HEK293T (cell line): ENCODE results near the gene NKAIN2.

Experiments used
- CTCF ChIA-PET: fragments of 350-600 bp; formaldehyde crosslinking; extraction: SDS; loops from one replicate; lab custom pipeline; 2021; ENCODE audit warnings: antibody characterized with exemption, inconsistent platforms; lab: Yijun Ruan, JAX
- POLR2A ChIA-PET: fragments of 350-600 bp; formaldehyde crosslinking; extraction: SDS; loops from one replicate; lab custom pipeline; 2020; ENCODE audit warnings: antibody characterized with exemption, inconsistent platforms; lab: Yijun Ruan, JAX
- DNase-seq: peaks from one replicate; pipeline ENCODE4 v3.0.0; 2012; ENCODE audit warnings: mixed read lengths; ENCODE audit errors: extremely low spot score
- ARNT ChIP-seq: fragments of 450-650 bp; IDR thresholded peaks from 2 replicates; pipeline ENCODE4 v1.6.1; 2017; ENCODE audit warnings: mild to moderate bottlenecking
- BHLHE40 ChIP-seq: fragments of 450-650 bp; IDR thresholded peaks from 2 replicates; pipeline ENCODE4 v1.6.1; 2016; ENCODE audit warnings: mild to moderate bottlenecking, moderate library complexity, borderline replicate concordance
- CTBP1 ChIP-seq: fragments of 450-650 bp; IDR thresholded peaks from 2 replicates; pipeline ENCODE4 v1.6.1; 2016; ENCODE audit warnings: borderline replicate concordance
- ELF4 ChIP-seq: fragments of 450-650 bp; IDR thresholded peaks from 2 replicates; pipeline ENCODE4 v1.6.1; 2017; ENCODE audit warnings: antibody characterized with exemption
- FOXA1 ChIP-seq: fragments of 450-650 bp; IDR thresholded peaks from 2 replicates; pipeline ENCODE4 v1.6.1; 2016; ENCODE audit warnings: mild to moderate bottlenecking
- FOXK2 ChIP-seq: fragments of 450-650 bp; IDR thresholded peaks from 2 replicates; pipeline ENCODE4 v1.6.1; 2016; ENCODE audit warnings: mild to moderate bottlenecking
- FOXM1 ChIP-seq: fragments of 450-650 bp; IDR thresholded peaks from 2 replicates; pipeline ENCODE4 v1.6.1; 2017; ENCODE audit warnings: mild to moderate bottlenecking, borderline replicate concordance
- HDGF ChIP-seq: fragments of 450-650 bp; IDR thresholded peaks from 2 replicates; pipeline ENCODE4 v1.6.1; 2017; ENCODE audit warnings: antibody characterized with exemption, borderline replicate concordance
- L3MBTL2 ChIP-seq: fragments of 450-650 bp; conservative IDR thresholded peaks from 2 replicates; pipeline ENCODE4 v1.6.1; 2016; ENCODE audit warnings: mild to moderate bottlenecking
- LEF1 ChIP-seq: fragments of 450-650 bp; IDR thresholded peaks from 2 replicates; pipeline ENCODE4 v1.6.1; 2017; ENCODE audit warnings: mild to moderate bottlenecking, borderline replicate concordance
- NFRKB ChIP-seq: fragments of 450-650 bp; IDR thresholded peaks from 2 replicates; pipeline ENCODE4 v1.6.1; 2016; ENCODE audit warnings: mild to moderate bottlenecking, moderate library complexity
- PKNOX1 ChIP-seq: fragments of 450-650 bp; IDR thresholded peaks from 2 replicates; pipeline ENCODE4 v1.6.1; 2016
- SP1 ChIP-seq: fragments of 450-650 bp; IDR thresholded peaks from 2 replicates; pipeline ENCODE4 v1.6.1; 2017
- SUZ12 ChIP-seq: fragments of 450-650 bp; IDR thresholded peaks from 2 replicates; pipeline ENCODE4 v1.6.1; 2016; ENCODE audit warnings: mild to moderate bottlenecking
- TARDBP ChIP-seq: fragments of 450-650 bp; IDR thresholded peaks from 2 replicates; pipeline ENCODE4 v1.6.1; 2016
- ZNF384 ChIP-seq: fragments of 450-650 bp; IDR thresholded peaks from 2 replicates; pipeline ENCODE4 v1.6.1; 2016

Gene NKAIN2

DNA sequence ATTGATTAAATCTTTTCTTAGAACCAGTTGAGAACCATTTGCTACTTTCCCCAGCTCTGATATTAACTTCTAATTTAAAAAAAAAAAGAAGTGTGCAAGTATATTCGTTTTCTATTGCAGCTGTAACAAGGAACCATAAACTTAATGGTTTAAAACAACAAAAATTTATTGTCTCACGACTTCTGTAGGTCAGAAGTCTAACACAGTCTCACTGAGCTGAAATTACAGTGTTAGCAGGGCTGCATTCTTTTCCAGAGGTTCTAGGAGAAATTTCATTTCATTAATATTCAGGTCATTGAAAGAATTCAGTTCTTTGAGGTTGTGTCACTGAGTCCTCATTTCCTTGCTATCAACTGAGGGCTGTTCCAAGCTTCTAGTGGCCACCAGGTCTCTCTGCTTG is 945.1 kb downstream of the NKAIN2 start:
- TF ChIP-seq BHLHE40 (no peak), FOXK2 (no peak), ELF4 (no peak), LEF1 (no peak), ARNT (no peak), TARDBP (no peak), CTBP1 (no peak), SP1 (no peak), FOXA1 (no peak), PKNOX1 (no peak), ZNF384 (no peak), SUZ12 (no peak), L3MBTL2 (no peak), HDGF (no peak), NFRKB (no peak), FOXM1 (no peak)
- ChIA-PET CTCF (no interaction called here), POLR2A (no interaction called here)
- no peak for DNase-seq

DNA sequence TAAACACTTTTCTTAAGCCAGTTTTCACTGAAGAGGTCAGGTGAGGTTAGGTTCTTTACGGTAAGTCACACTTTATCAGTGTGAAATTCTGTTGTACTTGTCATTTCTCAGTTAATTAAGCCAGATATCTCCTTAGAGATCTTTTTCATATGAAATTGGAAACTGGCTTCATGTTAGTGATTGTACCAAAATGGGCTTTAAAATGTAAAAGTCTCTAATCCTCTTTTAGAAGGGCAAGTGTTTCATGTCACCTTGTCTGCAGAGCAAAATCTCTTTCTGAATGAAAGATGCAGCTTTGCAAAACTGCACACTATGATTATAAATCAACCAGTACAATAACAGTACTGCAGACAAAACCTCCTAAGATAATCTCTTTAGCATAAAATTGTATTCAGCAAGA is 949.3 kb downstream of the NKAIN2 start:
- TF ChIP-seq FOXK2 (no peak), ZNF384 (no peak), FOXA1 (no peak), LEF1 (no peak), ELF4 (no peak), HDGF (no peak), ARNT (no peak), CTBP1 (no peak), PKNOX1 (no peak), TARDBP (no peak), SUZ12 (no peak), NFRKB (no peak), FOXM1 (no peak), SP1 (no peak), BHLHE40 (no peak), L3MBTL2 (no peak)

GRCh38 chr6:124753562-124754105 is 950.0 kb downstream of the NKAIN2 start:
- CTCF ChIA-PET, result no interaction called here
- POLR2A ChIA-PET, result no interaction called here
- TF ChIP-seq HDGF (no peak), NFRKB (no peak), PKNOX1 (no peak), TARDBP (no peak), ZNF384 (no peak), CTBP1 (no peak), SUZ12 (no peak), L3MBTL2 (no peak), FOXK2 (no peak), SP1 (no peak), ELF4 (no peak), ARNT (no peak), FOXM1 (no peak)
- no peak for DNase-seq

More for the DNA sequence above, 949.3 kb downstream of the NKAIN2 start:
- CTCF ChIA-PET, result no interaction called here
- POLR2A ChIA-PET, result no interaction called here
- DNase-seq, result no peak

- no peak for TF ChIP-seq BHLHE40
- no peak for TF ChIP-seq NFRKB
- TF ChIP-seq ZNF384, result no peak
- no peak for TF ChIP-seq HDGF
- no peak for TF ChIP-seq PKNOX1
- no peak for TF ChIP-seq L3MBTL2
- TF ChIP-seq FOXK2, result no peak
- TF ChIP-seq FOXA1, result no peak
- TF ChIP-seq FOXM1, result no peak
- no peak for TF ChIP-seq SP1
- no peak for TF ChIP-seq TARDBP
- TF ChIP-seq ELF4, result no peak
- TF ChIP-seq ARNT, result no peak
- ChIA-PET CTCF (no interaction called here), POLR2A (no interaction called here)
- no peak for DNase-seq
Observed at GRCh38 chr6:124755321-124755720, 951.7 kb downstream of the NKAIN2 start.

DNA sequence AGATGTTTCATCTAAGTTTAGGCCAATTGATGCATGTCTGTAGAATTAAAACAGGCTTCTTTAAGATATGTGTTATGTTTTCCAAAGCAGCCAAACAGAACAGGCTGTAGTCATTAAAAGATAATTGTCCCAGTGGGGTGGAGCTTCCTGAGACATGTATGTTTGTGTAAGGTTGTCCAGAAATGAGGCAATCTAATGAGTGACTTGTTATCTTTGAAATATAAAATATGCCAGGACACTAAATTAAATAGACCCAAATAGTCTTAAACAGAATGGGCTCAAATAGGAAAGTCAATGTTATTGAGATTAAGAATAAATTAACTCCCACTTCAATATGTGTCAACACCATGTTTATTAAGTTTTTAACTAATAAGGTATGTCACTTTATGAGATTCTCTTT is 953.9 kb downstream of the NKAIN2 start:
- CTCF ChIA-PET, result no interaction called here
- POLR2A ChIA-PET, result no interaction called here
- TF ChIP-seq L3MBTL2 (no peak), SUZ12 (no peak), FOXA1 (no peak), SP1 (no peak), ZNF384 (no peak), CTBP1 (no peak), FOXK2 (no peak), ARNT (no peak), FOXM1 (no peak), LEF1 (no peak), PKNOX1 (no peak), NFRKB (no peak), TARDBP (no peak), ELF4 (no peak), BHLHE40 (no peak), HDGF (no peak)
- DNase-seq, result no peak
